Ishikawa (cell line): ENCODE data around the gene MXI1.

Experiments used
- CEBPB ChIP-seq: IDR thresholded peaks from 2 replicates; pipeline ENCODE4 v1.6.1; 2012
- CREB1 ChIP-seq: IDR thresholded peaks from 2 replicates; pipeline ENCODE4 v1.6.1; 2012; ENCODE audit warnings: low read depth
- EGR1 ChIP-seq: IDR thresholded peaks from 2 replicates; pipeline ENCODE4 v1.6.1; 2012
- EP300 ChIP-seq: IDR thresholded peaks from 2 replicates; pipeline ENCODE4 v1.6.1; 2012; ENCODE audit warnings: borderline replicate concordance
- FOXM1 ChIP-seq: IDR thresholded peaks from 2 replicates; pipeline ENCODE4 v1.6.1; 2012; ENCODE audit warnings: low read depth, borderline replicate concordance
- MAX ChIP-seq: IDR thresholded peaks from 2 replicates; pipeline ENCODE4 v1.6.1; 2012
- NFIC ChIP-seq: IDR thresholded peaks from 2 replicates; pipeline ENCODE4 v1.6.1; 2012
- RAD21 ChIP-seq: IDR thresholded peaks from 2 replicates; pipeline ENCODE4 v1.6.1; 2012; ENCODE audit warnings: low read depth
- REST ChIP-seq: IDR thresholded peaks from 2 replicates; pipeline ENCODE4 v1.6.1; 2012; ENCODE audit warnings: low read depth, mild to moderate bottlenecking
- TAF1 ChIP-seq: IDR thresholded peaks from 2 replicates; pipeline ENCODE4 v1.6.1; 2012; ENCODE audit warnings: low read depth, mild to moderate bottlenecking
- TCF12 ChIP-seq: IDR thresholded peaks from 2 replicates; pipeline ENCODE4 v1.6.1; 2012; ENCODE audit warnings: low read depth
- TEAD4 ChIP-seq: IDR thresholded peaks from 2 replicates; pipeline ENCODE4 v1.6.1; 2012
- USF1 ChIP-seq: IDR thresholded peaks from 2 replicates; pipeline ENCODE4 v1.6.1; 2012
- YY1 ChIP-seq: IDR thresholded peaks from 2 replicates; pipeline ENCODE4 v1.6.1; 2012; ENCODE audit warnings: low read depth
- ZBTB7A ChIP-seq: IDR thresholded peaks from 2 replicates; pipeline ENCODE4 v1.6.1; 2012; ENCODE audit warnings: low read depth

Gene MXI1

GRCh38 chr10:110212119-110213006 lies 5.0 kb downstream of the MXI1 start:
- no peak for TF ChIP-seq NFIC
- no peak for TF ChIP-seq RAD21
- TF ChIP-seq EGR1, result no peak
- TF ChIP-seq TAF1, result no peak
- TF ChIP-seq REST, result no peak
- no peak for TF ChIP-seq CREB1
- TF ChIP-seq TEAD4, result no peak
- TF ChIP-seq EP300, result no peak
- TF ChIP-seq YY1, result no peak
- no peak for TF ChIP-seq TCF12
- no peak for TF ChIP-seq FOXM1
- no peak for TF ChIP-seq ZBTB7A
- no peak for TF ChIP-seq CEBPB
- no peak for TF ChIP-seq USF1
- TF ChIP-seq MAX, result no peak

DNA sequence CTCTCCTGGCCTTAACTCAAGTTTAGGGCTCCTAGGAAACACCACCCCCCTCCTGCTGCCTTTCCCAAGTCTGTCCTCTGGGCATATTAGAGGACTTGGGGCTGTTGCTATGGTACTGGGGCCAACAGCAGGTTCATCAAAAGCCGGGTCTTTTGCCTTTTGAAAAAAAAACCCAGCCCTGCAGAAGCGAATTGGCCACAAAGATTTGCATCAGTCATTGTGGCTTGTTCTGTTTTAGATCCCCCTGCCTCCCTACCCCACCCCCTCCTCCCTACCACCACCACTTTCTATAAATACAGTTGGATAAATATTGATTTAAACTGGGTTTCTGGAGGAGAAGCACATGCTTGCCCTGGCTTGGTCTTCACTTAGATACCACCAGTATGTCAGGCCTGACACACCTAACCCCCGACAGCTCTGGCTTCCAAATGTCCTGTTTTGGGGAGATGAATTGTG lies 7.0 kb downstream of the MXI1 start:
- no peak for TF ChIP-seq MAX
- TF ChIP-seq EP300, result no peak
- no peak for TF ChIP-seq TCF12

DNA sequence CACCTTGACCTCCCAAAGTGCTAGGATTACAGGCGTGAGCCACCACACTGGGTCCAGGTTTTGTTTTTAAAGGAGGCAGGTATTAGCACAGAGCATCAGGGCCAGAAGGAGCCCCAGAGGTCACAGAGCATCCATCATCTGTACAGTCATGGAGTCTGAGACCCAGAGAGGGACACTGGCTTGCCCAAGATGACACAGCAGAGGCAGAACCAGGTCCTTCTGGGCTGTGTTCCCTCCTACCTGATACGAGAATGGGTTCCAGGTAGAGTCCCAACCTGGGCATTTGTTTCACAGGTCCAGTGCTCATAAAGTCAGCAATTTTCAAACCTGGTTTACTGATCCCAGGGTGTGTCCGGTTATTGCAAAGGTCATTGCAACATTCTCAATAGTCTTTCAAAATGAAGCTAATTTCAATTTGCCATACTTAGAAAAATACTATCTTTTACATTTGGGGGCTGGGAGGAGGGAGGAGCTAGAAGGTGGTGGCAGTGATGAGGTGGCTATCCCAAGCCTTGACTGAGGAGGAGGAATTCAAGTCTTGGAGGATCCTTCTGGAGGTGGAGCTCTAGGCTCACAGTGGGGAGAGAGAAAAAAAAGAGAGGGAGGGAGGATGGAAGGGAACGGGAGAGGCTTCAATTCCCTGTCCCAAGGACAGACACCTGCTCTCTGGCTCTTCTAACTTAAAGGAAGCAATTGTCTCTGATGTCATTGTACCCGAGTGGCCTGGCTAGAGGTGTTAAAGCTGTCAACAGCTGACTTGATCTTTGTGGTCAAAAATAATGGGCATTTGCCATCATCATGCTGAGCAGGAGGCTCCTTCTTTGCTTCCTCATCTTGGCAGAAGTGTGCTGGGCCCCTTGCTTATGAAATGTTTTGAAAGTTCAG lies 8.1 kb downstream of the MXI1 start:
- no peak for TF ChIP-seq TAF1
- TF ChIP-seq YY1, result no peak
- no peak for TF ChIP-seq NFIC
- TF ChIP-seq EP300, result no peak
- TF ChIP-seq FOXM1, result no peak
- no peak for TF ChIP-seq CEBPB
- TF ChIP-seq TEAD4, result no peak
- no peak for TF ChIP-seq MAX
- no peak for TF ChIP-seq TCF12
- no peak for TF ChIP-seq USF1
- no peak for TF ChIP-seq CREB1
- TF ChIP-seq ZBTB7A, result no peak
- TF ChIP-seq RAD21, result no peak

GRCh38 chr10:110216240-110216639 lies 8.8 kb downstream of the MXI1 start:
- no peak for TF ChIP-seq REST
- TF ChIP-seq TEAD4, result no peak

DNA sequence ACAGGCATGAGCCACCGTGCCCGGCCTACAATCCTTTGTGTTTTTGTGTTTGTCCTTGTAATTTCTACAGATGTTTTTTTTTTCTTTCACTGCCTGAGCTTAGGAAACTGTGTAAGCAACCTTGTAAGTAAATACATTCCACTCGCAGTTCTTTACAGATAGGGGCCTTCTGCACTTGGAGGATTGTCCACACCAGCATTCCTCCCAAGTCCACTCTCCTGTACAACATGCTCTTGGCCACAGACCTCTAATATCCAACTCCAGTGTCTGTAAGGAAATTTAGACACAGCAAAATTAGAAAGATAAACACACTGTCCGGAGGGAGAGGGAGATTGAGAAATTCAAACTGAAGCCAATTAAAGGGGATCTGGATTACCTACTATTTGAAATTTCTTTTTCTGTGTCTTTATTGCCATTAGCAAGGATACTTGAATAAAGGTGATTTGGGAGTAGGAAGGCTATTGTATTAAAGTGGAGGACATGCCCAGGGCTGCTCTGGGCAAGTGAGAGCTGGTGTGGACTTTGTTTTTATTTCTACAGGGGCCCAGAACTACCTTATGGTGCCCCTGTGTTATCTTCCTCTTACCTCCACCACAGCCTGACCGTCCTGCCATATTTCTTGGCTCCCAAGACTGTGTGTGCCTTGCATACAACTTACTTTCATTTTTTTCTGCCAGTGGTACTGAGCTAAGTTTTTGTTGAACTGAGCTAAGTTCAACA lies 9.7 kb downstream of the MXI1 start:
- no peak for TF ChIP-seq ZBTB7A
- no peak for TF ChIP-seq TAF1
- no peak for TF ChIP-seq MAX
- no peak for TF ChIP-seq EP300
- TF ChIP-seq USF1, result no peak
- no peak for TF ChIP-seq TEAD4
- TF ChIP-seq NFIC, result no peak
- no peak for TF ChIP-seq EGR1
- TF ChIP-seq REST, result no peak
- TF ChIP-seq CEBPB, result no peak
- TF ChIP-seq CREB1, result no peak
- no peak for TF ChIP-seq YY1
- TF ChIP-seq FOXM1, result no peak
- no peak for TF ChIP-seq RAD21
- no peak for TF ChIP-seq TCF12
